Measurements from ENCODE around the gene PHLPP1.

DNA sequence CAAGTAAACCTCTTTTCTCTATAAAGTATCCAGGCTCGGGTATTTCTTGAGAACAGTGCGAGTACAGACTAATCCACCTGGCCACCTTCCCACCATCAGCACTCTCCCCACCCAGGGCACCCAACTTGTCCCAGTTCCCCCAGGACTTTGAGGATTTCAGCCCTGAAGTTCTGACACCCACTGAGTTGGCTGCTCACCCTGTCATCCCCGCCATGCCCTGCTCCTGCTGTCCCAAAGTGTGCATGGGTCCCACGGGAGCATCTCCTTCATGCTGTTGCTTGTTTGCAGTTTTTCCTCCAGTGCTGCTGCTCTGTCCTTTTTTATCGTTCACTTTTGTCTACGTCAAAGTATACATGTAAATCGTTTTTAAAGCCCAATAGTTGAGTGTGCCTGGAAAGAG lies 273.9 kb downstream of the PHLPP1 start:
- TF ChIP-seq, protein P1, sequence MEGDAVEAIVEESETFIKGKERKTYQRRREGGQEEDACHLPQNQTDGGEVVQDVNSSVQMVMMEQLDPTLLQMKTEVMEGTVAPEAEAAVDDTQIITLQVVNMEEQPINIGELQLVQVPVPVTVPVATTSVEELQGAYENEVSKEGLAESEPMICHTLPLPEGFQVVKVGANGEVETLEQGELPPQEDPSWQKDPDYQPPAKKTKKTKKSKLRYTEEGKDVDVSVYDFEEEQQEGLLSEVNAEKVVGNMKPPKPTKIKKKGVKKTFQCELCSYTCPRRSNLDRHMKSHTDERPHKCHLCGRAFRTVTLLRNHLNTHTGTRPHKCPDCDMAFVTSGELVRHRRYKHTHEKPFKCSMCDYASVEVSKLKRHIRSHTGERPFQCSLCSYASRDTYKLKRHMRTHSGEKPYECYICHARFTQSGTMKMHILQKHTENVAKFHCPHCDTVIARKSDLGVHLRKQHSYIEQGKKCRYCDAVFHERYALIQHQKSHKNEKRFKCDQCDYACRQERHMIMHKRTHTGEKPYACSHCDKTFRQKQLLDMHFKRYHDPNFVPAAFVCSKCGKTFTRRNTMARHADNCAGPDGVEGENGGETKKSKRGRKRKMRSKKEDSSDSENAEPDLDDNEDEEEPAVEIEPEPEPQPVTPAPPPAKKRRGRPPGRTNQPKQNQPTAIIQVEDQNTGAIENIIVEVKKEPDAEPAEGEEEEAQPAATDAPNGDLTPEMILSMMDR (IDR thresholded peaks at IDR 0.05; ENCODE audit: insufficient read depth, low read depth, low read length) = no peak
- TF ChIP-seq EZH2 (IDR thresholded peaks at IDR 0.05; ENCODE audit: insufficient read depth, low read length) = no peak

Measured in astrocyte (in vitro differentiated cells and primary cell).